ENCODE results near the gene CNOT6.
"Not testable (repeated sequence)": the region's sequence is repeated elsewhere in the genome, so short reads cannot be mapped to it uniquely, and the experiment has no call there.

The CNOT6 gene

GRCh38 chr5:180470966-180471582, 23.1 kb upstream of the CNOT6 start:
- in situ Hi-C loops (cut with MboI; ENCODE audit: low sequenced_read_pairs), result no loop called here

- in situ Hi-C loops (cut with MboI; ENCODE audit: low sequenced_read_pairs), result no loop called here
These were observed 22.3 kb upstream of the CNOT6 start for GRCh38 chr5:180471866-180472265.

GRCh38 chr5:180472269-180472668, 21.9 kb upstream of the CNOT6 start:
- in situ Hi-C loops (cut with MboI; ENCODE audit: low sequenced_read_pairs), result no loop called here

- in situ Hi-C loops (cut with MboI; ENCODE audit: low sequenced_read_pairs), result not testable (repeated sequence)
These were observed 20.8 kb upstream of the CNOT6 start for GRCh38 chr5:180473386-180473785.

- in situ Hi-C loops (cut with MboI; ENCODE audit: low sequenced_read_pairs), result no loop called here
These were observed 19.6 kb upstream of the CNOT6 start for GRCh38 chr5:180474569-180474968.

GRCh38 chr5:180475969-180476524, 18.1 kb upstream of the CNOT6 start:
- in situ Hi-C loops (cut with MboI; ENCODE audit: low sequenced_read_pairs), result not testable (repeated sequence)

- in situ Hi-C loops (cut with MboI; ENCODE audit: low sequenced_read_pairs), result no loop called here
These were observed 9.4 kb upstream of the CNOT6 start for GRCh38 chr5:180484813-180485212.

GRCh38 chr5:180486636-180487149, 7.5 kb upstream of the CNOT6 start:
- in situ Hi-C loops (cut with MboI; ENCODE audit: low sequenced_read_pairs), result no loop called here

GRCh38 chr5:180487556-180487955, 6.6 kb upstream of the CNOT6 start:
- in situ Hi-C loops (cut with MboI; ENCODE audit: low sequenced_read_pairs), result no loop called here

- in situ Hi-C loops (cut with MboI; ENCODE audit: low sequenced_read_pairs), result no loop called here
These were observed 2.7 kb upstream of the CNOT6 start for GRCh38 chr5:180491496-180491895.

- in situ Hi-C loops (cut with MboI; ENCODE audit: low sequenced_read_pairs), result no loop called here
These were observed 1.8 kb upstream of the CNOT6 start for GRCh38 chr5:180492226-180492903.

GRCh38 chr5:180494510-180495181, 467 bp downstream of the CNOT6 start:
- in situ Hi-C loops (cut with MboI; ENCODE audit: low sequenced_read_pairs), result no loop called here

GRCh38 chr5:180495292-180495691, 1.1 kb downstream of the CNOT6 start:
- in situ Hi-C loops (cut with MboI; ENCODE audit: low sequenced_read_pairs), result no loop called here

GRCh38 chr5:180495991-180496741, 2.0 kb downstream of the CNOT6 start:
- in situ Hi-C loops (cut with MboI; ENCODE audit: low sequenced_read_pairs), result no loop called here

- in situ Hi-C loops (cut with MboI; ENCODE audit: low sequenced_read_pairs), result not testable (repeated sequence)
These were observed 2.6 kb downstream of the CNOT6 start for GRCh38 chr5:180496806-180497205.

GRCh38 chr5:180497865-180498264, 3.7 kb downstream of the CNOT6 start:
- in situ Hi-C loops (cut with MboI; ENCODE audit: low sequenced_read_pairs), result not testable (repeated sequence)

GRCh38 chr5:180498378-180498777, 4.2 kb downstream of the CNOT6 start:
- in situ Hi-C loops (cut with MboI; ENCODE audit: low sequenced_read_pairs), result no loop called here

GRCh38 chr5:180499684-180500083, 5.5 kb downstream of the CNOT6 start:
- in situ Hi-C loops (cut with MboI; ENCODE audit: low sequenced_read_pairs), result no loop called here

GRCh38 chr5:180500300-180500699, 6.1 kb downstream of the CNOT6 start:
- in situ Hi-C loops (cut with MboI; ENCODE audit: low sequenced_read_pairs), result not testable (repeated sequence)

- in situ Hi-C loops (cut with MboI; ENCODE audit: low sequenced_read_pairs), result no loop called here
These were observed 13.5 kb downstream of the CNOT6 start for GRCh38 chr5:180507661-180508060.

GRCh38 chr5:180515294-180515693, 21.1 kb downstream of the CNOT6 start:
- in situ Hi-C loops (cut with MboI; ENCODE audit: low sequenced_read_pairs), result no loop called here
